Measurements from ENCODE around the gene OR10G8. TPM values are rescaled to one million over a fixed set of nuclear protein-coding genes. Genes with fewer than 3 reads are reported as not detected.

Gene OR10G8
- total RNA-seq, 1 donor from 2014 or later = not detected

GRCh38 chr11:124075841-124076651, 49.4 kb downstream of the OR10G8 start:
- Histone ChIP-seq H3K36me3 (ENCODE audit: control insufficient read depth in 3 of 3, insufficient read depth in 3 of 3, low read length in 3 of 3) (no peaks in the 10 kb centered on the region), H3K4me1 (ENCODE audit: control insufficient read depth in 3 of 3, insufficient read depth in 3 of 3, low read length in 3 of 3) (peaks cover 3 to 7% (median 6%) of the 10 kb centered on the region in 3 donors), H3K4me3 (ENCODE audit: low read length in 3 of 3) (peak overlapping the region; percentile 58 to 65 (median 58)), H3K27ac (ENCODE audit: low read depth, low read length) (no peak overlapping the region), H3K9me3 (ENCODE audit: control insufficient read depth in 3 of 3, low read length in 3 of 3) (no peaks in the 10 kb centered on the region), H3K27me3 (ENCODE audit: control insufficient read depth in 3 of 3, insufficient read depth in 3 of 3, low read length in 3 of 3) (peaks cover 14 to 29% (median 15%) of the 10 kb centered on the region in 3 donors), H3K9ac (ENCODE audit: low read depth in 1 of 3, low read length in 3 of 3) (peak overlapping the region in 2 of 3 donors; percentile 10 to 33)

DNA sequence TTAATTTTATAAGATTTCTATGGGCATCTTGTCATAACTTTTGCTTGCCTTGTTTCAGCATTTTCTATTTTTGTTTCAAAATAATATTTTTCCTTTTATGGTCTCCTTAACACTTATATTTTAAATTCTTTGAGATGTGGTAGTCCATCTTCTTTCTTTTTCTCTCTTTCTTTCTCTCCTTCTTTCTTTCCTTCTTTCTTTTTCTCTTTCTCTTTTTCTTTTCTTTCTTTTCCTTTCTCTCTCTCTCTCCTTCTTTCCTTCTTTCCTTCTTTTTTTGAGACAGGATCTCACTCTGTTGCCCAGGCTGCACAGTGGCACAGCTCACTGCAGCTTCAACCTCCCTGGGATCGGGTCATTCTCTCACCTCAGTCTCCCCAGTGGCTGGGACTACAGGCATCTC, 50.7 kb downstream of the OR10G8 start:
- no peak overlapping the region for H3K9ac ChIP-seq (ENCODE audit: low read depth in 1 of 3, low read length in 3 of 3)
- H3K9me3 ChIP-seq (ENCODE audit: control insufficient read depth in 3 of 3, low read length in 3 of 3) = no peaks in the 10 kb centered on the region
- no peak overlapping the region for H3K4me3 ChIP-seq (ENCODE audit: low read length in 3 of 3)
- peaks cover 14 to 29% (median 15%) of the 10 kb centered on the region in 3 donors for H3K27me3 ChIP-seq (ENCODE audit: control insufficient read depth in 3 of 3, insufficient read depth in 3 of 3, low read length in 3 of 3)
- no peaks in the 10 kb centered on the region for H3K36me3 ChIP-seq (ENCODE audit: control insufficient read depth in 3 of 3, insufficient read depth in 3 of 3, low read length in 3 of 3)
- no peak overlapping the region for H3K27ac ChIP-seq (ENCODE audit: low read depth, low read length)
- peaks cover 3 to 7% (median 6%) of the 10 kb centered on the region in 3 donors for H3K4me1 ChIP-seq (ENCODE audit: control insufficient read depth in 3 of 3, insufficient read depth in 3 of 3, low read length in 3 of 3)

GRCh38 chr11:124078591-124078990, 52.0 kb downstream of the OR10G8 start:
- Histone ChIP-seq H3K9me3 (ENCODE audit: control insufficient read depth in 3 of 3, low read length in 3 of 3) (no peaks in the 10 kb centered on the region), H3K4me1 (ENCODE audit: control insufficient read depth in 3 of 3, insufficient read depth in 3 of 3, low read length in 3 of 3) (peaks cover 3 to 7% (median 6%) of the 10 kb centered on the region in 3 donors), H3K4me3 (ENCODE audit: low read length in 3 of 3) (no peak overlapping the region), H3K36me3 (ENCODE audit: control insufficient read depth in 3 of 3, insufficient read depth in 3 of 3, low read length in 3 of 3) (no peaks in the 10 kb centered on the region), H3K27me3 (ENCODE audit: control insufficient read depth in 3 of 3, insufficient read depth in 3 of 3, low read length in 3 of 3) (peaks cover 14 to 29% (median 24%) of the 10 kb centered on the region in 3 donors), H3K27ac (ENCODE audit: low read depth, low read length) (no peak overlapping the region), H3K9ac (ENCODE audit: low read depth in 1 of 3, low read length in 3 of 3) (no peak overlapping the region)

GRCh38 chr11:124079631-124080326, 53.2 kb downstream of the OR10G8 start:
- Histone ChIP-seq H3K9ac (ENCODE audit: low read depth in 1 of 3, low read length in 3 of 3) (no peak overlapping the region), H3K27me3 (ENCODE audit: control insufficient read depth in 3 of 3, insufficient read depth in 3 of 3, low read length in 3 of 3) (peaks cover 14 to 29% (median 24%) of the 10 kb centered on the region in 3 donors), H3K9me3 (ENCODE audit: control insufficient read depth in 3 of 3, low read length in 3 of 3) (no peaks in the 10 kb centered on the region), H3K36me3 (ENCODE audit: control insufficient read depth in 3 of 3, insufficient read depth in 3 of 3, low read length in 3 of 3) (no peaks in the 10 kb centered on the region), H3K4me3 (ENCODE audit: low read length in 3 of 3) (no peak overlapping the region), H3K4me1 (ENCODE audit: control insufficient read depth in 3 of 3, insufficient read depth in 3 of 3, low read length in 3 of 3) (peaks cover 3 to 7% (median 6%) of the 10 kb centered on the region in 3 donors), H3K27ac (ENCODE audit: low read depth, low read length) (no peak overlapping the region)

Other genes starting within 250 kb of the OR10G8 start
- not detected for gene OR6M1, start 220.4 kb upstream of the OR10G8 start, total RNA-seq
- gene TMEM225, start 141.1 kb upstream of the OR10G8 start, total RNA-seq = not detected
- under 0.01 TPM for gene OR8D4, start 124.6 kb upstream of the OR10G8 start, total RNA-seq
- gene OR4D5, start 87.2 kb upstream of the OR10G8 start, total RNA-seq = 0.52 TPM
- not detected for gene OR6T1, start 83.0 kb upstream of the OR10G8 start, total RNA-seq
- not detected for gene OR10S1, start 49.0 kb upstream of the OR10G8 start, total RNA-seq
- not detected for gene OR10G6, start 31.6 kb upstream of the OR10G8 start, total RNA-seq
- gene OR10G4, start 13.8 kb upstream of the OR10G8 start, total RNA-seq = not detected
- gene OR10G9, start 3.8 kb upstream of the OR10G8 start, total RNA-seq = not detected
- gene OR10G7, start 14.5 kb downstream of the OR10G8 start, total RNA-seq = not detected
- gene VWA5A, start 88.7 kb downstream of the OR10G8 start, total RNA-seq = 89.8 TPM
- gene OR10D3, start 156.5 kb downstream of the OR10G8 start, total RNA-seq = 0.52 TPM
- gene OR8G1, start 214.3 kb downstream of the OR10G8 start, total RNA-seq = under 0.01 TPM
- gene OR8G5, start 229.6 kb downstream of the OR10G8 start, total RNA-seq = 0.52 TPM

Data from skeletal muscle tissue (tissue), 4 donors.